AG09309 (cell line): ENCODE measurements around the gene CEP350.

Experiments
- DNase-seq: peaks from one replicate; pipeline ENCODE4 v3.0.0-alpha.2; 2010; ENCODE audit warnings: low read depth
- H3K4me3 ChIP-seq: 2 replicates; pipeline ENCODE4 v1.5.1; 2011; ENCODE audit warnings: mild to moderate bottlenecking, low read depth, low read length, moderate library complexity; ENCODE audit not compliant: control insufficient read depth
- TF ChIP-seq, protein P1 (sequence below): IDR thresholded peaks from 2 replicates; pipeline ENCODE4 v1.5.1; 2011; ENCODE audit warnings: mild to moderate bottlenecking, low read depth, low read length, inconsistent platforms; ENCODE audit not compliant: insufficient read depth, control insufficient read depth; ENCODE audit errors: missing control alignments

CEP350 gene

DNA sequence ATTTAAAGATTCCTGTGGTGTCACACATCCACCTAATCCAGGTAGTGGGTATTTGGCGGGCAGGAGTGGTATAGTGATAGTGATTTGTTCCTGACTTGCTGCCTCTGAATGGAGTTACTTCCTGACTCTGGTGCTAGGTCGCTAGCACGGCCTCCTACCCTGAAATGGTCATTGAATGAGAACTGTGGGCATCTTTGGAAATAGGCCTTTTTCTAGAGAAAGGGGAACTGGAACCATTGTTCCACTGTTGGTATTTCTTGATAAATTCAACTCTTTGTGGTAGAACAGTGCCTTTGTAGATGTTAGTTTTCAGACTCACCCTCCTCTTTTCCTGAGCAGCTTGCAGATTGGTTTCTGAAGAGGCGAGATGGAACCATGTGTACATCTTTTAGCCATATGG lies 201.6 kb downstream of the CEP350 start:
- TF ChIP-seq, protein P1, sequence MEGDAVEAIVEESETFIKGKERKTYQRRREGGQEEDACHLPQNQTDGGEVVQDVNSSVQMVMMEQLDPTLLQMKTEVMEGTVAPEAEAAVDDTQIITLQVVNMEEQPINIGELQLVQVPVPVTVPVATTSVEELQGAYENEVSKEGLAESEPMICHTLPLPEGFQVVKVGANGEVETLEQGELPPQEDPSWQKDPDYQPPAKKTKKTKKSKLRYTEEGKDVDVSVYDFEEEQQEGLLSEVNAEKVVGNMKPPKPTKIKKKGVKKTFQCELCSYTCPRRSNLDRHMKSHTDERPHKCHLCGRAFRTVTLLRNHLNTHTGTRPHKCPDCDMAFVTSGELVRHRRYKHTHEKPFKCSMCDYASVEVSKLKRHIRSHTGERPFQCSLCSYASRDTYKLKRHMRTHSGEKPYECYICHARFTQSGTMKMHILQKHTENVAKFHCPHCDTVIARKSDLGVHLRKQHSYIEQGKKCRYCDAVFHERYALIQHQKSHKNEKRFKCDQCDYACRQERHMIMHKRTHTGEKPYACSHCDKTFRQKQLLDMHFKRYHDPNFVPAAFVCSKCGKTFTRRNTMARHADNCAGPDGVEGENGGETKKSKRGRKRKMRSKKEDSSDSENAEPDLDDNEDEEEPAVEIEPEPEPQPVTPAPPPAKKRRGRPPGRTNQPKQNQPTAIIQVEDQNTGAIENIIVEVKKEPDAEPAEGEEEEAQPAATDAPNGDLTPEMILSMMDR, result no peak
- no peak for DNase-seq
- peak overlapping the region; percentile 92 for H3K4me3 ChIP-seq

DNA sequence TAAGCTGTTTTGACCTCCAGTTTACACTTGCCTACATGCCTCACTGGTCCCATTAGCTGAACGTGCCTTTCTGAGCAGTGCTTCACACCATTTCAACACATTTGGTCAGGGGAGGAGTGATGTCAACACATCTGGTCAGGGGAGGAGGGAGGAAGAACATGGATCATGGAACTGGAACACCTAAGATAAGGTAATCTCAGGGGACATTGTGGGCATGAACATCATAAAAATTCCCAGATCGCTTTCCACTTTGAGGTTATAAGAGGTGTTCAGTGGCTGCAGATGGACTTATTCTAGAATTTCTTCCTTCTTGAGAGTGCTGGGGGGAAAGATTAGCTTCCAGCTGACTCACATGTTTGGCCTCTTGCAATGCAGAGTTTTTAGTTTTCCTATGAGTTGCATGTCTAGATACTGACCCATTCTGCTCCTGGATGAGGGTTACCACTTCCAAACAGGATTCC lies 202.1 kb downstream of the CEP350 start:
- H3K4me3 ChIP-seq, result peak overlapping the region; percentile 7
- TF ChIP-seq, protein P1, result no peak
- DNase-seq, result peak; percentile 41

DNA sequence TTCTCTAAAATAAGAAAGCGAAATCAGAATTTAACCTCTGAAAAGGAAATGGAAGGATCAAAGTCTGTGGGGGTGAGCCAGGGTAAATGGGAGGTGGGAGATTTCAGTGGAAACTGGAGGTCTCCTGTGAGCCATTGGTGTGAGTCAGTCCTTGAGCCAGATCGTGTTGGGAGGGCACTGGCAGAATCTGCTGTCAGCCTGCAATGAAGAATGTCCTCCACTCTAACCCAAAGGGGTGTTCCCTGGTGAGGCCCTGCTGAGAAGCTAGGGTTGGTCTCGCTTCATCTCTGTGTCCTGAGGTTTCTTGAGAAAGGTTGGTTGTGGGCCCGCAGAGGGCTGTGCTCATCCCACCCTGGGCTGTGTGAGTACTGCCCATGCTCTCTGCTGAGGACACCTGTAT lies 202.5 kb downstream of the CEP350 start:
- TF ChIP-seq, protein P1, result no peak
- no peak for DNase-seq
- H3K4me3 ChIP-seq, result peak overlapping the region; percentile 2; the same call in 1 of the 2 replicates

DNA sequence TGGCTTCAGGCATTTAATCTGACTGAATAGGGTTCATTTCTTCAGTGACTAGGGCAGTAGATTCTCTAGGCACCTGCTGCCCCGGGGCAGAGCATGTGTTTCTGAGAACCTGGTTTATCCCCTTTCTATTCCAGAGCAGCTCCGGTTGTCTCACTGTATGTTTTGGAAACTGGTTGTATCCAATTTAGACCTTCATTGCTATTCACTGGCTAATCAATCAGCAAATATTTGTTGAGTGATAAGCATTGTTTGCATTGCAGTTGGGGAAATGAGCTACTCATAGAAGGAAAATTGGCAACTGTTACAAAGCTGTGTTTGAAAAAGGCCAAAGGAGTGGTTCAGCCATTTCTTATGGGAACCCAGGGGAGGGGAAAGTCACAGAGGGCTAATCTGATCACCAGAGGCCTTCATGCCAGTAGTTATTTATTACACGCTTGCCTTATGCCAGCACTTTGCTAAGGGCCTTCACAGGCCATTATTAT lies 203.0 kb downstream of the CEP350 start:
- TF ChIP-seq, protein P1, result no peak
- no peak overlapping the region; the same call in 1 of the 2 replicates for H3K4me3 ChIP-seq
- DNase-seq, result no peak

DNA sequence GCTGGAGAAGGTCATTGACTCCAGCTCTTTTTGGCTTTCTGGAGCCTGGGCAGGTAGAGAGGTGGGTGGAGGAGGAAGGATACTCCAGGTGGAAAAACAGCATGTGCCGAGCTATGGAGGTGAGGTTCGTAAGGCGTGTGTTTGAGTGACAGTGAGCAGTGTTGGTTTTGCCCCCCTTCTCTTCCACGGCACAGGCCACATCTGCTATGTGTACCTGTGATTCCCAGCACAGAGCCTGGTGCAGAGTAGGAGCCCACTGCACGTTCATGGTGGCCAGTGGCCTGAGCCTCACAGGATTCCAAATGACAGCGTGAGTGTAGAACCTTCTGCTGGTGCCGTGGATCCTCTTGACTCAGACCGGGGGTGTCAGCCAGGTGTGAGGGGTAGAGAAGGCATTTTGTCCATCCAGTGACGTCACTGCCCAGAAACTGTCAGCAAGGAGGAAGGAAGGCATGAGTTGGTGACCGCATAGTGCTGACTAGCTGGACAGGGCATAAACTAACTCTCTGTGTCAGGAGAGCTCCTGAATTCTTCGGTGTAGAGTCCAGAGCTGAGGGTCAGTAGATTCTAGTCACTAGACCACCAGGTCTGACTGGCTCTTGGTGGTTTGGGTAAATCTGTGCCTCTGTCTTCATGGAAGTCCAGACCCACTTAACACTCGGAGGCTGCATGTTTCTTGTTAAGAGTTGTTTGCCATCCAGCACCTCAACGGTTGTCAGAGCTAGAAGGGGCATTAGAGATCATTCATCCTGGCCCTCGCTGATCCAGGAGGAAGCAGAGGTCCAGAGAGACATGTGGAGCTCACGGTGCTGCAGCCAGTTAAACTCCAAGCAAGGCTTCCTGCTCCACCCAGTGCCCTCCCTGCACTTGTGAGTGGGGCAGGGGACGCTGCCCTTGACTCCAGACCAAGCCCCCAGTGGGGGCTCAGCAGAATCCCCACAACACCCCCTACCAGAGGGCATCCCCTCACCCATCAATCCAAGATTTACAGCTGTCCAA lies 203.8 kb downstream of the CEP350 start:
- DNase-seq, result no peak
- H3K4me3 ChIP-seq, result no peak overlapping the region
- TF ChIP-seq, protein P1, result no peak

DNA sequence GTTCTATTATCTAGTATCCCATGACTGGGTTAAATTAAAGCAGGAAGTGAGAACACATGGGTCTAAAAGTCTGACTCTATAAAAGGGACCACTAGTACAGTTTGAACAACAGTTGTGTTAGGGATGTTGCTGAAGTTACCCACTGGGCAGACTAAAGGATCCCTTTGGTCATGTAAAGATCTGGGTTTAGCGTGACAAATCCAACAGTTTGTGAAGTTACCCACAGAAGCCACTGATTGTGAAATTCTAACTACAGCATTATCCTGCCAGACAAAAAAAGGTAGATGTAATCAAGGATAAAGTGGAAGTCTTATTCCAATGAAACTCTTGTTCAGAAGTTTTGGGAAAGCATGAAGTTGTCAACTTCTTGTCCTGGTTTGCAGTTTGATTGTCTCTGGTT lies 205.7 kb downstream of the CEP350 start:
- TF ChIP-seq, protein P1, result no peak
- DNase-seq, result no peak
- H3K4me3 ChIP-seq, result no peak overlapping the region
